ENCODE measurements around the gene TAF11L2.
"Not testable (repeated sequence)": the region's sequence is repeated elsewhere in the genome, so short reads cannot be mapped to it uniquely, and the experiment has no call there.

The TAF11L2 gene

GRCh38 chr5:17497931-17498330 lies at the start of gene TAF11L2:
Gene TAF11L2 (plus strand): TSS chr5:17498231.
- not testable (repeated sequence) for DNase-seq (ENCODE audit: low spot score)

- no peak for DNase-seq (ENCODE audit: low spot score)
Measured at GRCh38 chr5:17448877-17449276, 49.2 kb upstream of the TAF11L2 start.

- no peak for DNase-seq (ENCODE audit: low spot score)
Measured at GRCh38 chr5:17452936-17453335, 45.1 kb upstream of the TAF11L2 start.

GRCh38 chr5:17455942-17456341 lies 42.1 kb upstream of the TAF11L2 start:
- no peak for DNase-seq (ENCODE audit: low spot score)

- no peak for DNase-seq (ENCODE audit: low spot score)
Measured at GRCh38 chr5:17461793-17462192, 36.2 kb upstream of the TAF11L2 start.

GRCh38 chr5:17463653-17464052 lies 34.4 kb upstream of the TAF11L2 start:
- DNase-seq (ENCODE audit: low spot score) = no peak

GRCh38 chr5:17470064-17470463 lies 28.0 kb upstream of the TAF11L2 start:
- no peak for DNase-seq (ENCODE audit: low spot score)

- not testable (repeated sequence) for DNase-seq (ENCODE audit: low spot score)
Measured at GRCh38 chr5:17475064-17475463, 23.0 kb upstream of the TAF11L2 start.

- DNase-seq (ENCODE audit: low spot score) = no peak
Measured at GRCh38 chr5:17477043-17477442, 21.0 kb upstream of the TAF11L2 start.

GRCh38 chr5:17477573-17478265 lies 20.3 kb upstream of the TAF11L2 start:
- no peak for DNase-seq (ENCODE audit: low spot score)

GRCh38 chr5:17481378-17481777 lies 16.7 kb upstream of the TAF11L2 start:
- DNase-seq (ENCODE audit: low spot score) = no peak

- DNase-seq (ENCODE audit: low spot score) = no peak
Measured at GRCh38 chr5:17482790-17483189, 15.2 kb upstream of the TAF11L2 start.

- DNase-seq (ENCODE audit: low spot score) = not testable (repeated sequence)
Measured at GRCh38 chr5:17486464-17487173, 11.4 kb upstream of the TAF11L2 start.

GRCh38 chr5:17487174-17487512 lies 10.9 kb upstream of the TAF11L2 start:
- no peak for DNase-seq (ENCODE audit: low spot score)

GRCh38 chr5:17491257-17491656 lies 6.8 kb upstream of the TAF11L2 start:
- not testable (repeated sequence) for DNase-seq (ENCODE audit: low spot score)

GRCh38 chr5:17492770-17493169 lies 5.3 kb upstream of the TAF11L2 start:
- DNase-seq (ENCODE audit: low spot score) = no peak

- no peak for DNase-seq (ENCODE audit: low spot score)
Measured at GRCh38 chr5:17497446-17497845, 585 bp upstream of the TAF11L2 start.

GRCh38 chr5:17511775-17512325 lies 13.8 kb downstream of the TAF11L2 start:
- no peak for DNase-seq (ENCODE audit: low spot score)

- not testable (repeated sequence) for DNase-seq (ENCODE audit: low spot score)
Measured at GRCh38 chr5:17517526-17517925, 19.5 kb downstream of the TAF11L2 start.

GRCh38 chr5:17518067-17518466 lies 20.0 kb downstream of the TAF11L2 start, which contains the start of gene TAF11L3:
Gene TAF11L3 (plus strand): TSS chr5:17518367.
- DNase-seq (ENCODE audit: low spot score) = not testable (repeated sequence)

GRCh38 chr5:17519508-17519907 lies 21.5 kb downstream of the TAF11L2 start:
- not testable (repeated sequence) for DNase-seq (ENCODE audit: low spot score)

- not testable (repeated sequence) for DNase-seq (ENCODE audit: low spot score)
Measured at GRCh38 chr5:17521501-17521900, 23.5 kb downstream of the TAF11L2 start, which contains the start of gene TAF11L4. Gene TAF11L4 (plus strand): TSS chr5:17521801.

GRCh38 chr5:17524935-17525334 lies 26.9 kb downstream of the TAF11L2 start, which contains the start of gene TAF11L5:
Gene TAF11L5 (plus strand): TSS chr5:17525235.
- DNase-seq (ENCODE audit: low spot score) = not testable (repeated sequence)

Data from kidney capillary endothelial cell (primary cell).